ENCODE results near the gene DOCK8. TPM values are rescaled to one million over a fixed set of nuclear protein-coding genes. Genes with fewer than 3 reads are reported as not detected.

The DOCK8 gene
- total and polyA plus RNA-seq, 10 of the 15 experiments (the other 5 are each of a cell fraction or from before 2014, with no cell fraction given), result 35.4 to 100 (median 44.7) TPM

DNA sequence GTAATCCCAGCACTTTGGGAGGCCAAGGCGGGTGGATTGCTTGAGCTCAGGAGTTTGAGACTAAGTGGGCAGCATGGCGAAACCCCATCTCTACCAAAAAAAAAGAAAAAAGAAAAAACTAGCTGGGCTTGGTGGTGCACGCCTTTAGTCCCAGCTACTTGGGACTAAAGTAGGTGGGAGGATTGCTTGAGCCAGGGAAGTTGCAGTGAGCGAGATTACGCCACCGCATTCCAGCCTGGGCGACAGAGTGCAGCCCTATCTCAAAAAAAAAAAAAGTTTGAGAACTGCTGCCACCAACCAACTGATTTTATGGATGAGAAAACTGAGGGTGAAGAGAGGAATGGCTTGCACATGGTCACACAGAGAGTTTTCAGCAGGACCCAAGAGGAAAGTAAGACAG lies 175.1 kb downstream of the DOCK8 start (continued):
- TF ChIP-seq TCF7 (IDR thresholded peaks at IDR 0.05; ENCODE audit: borderline replicate concordance) (no peak), DPF2 (IDR thresholded peaks at IDR 0.05) (no peak), YY1 (IDR thresholded peaks at IDR 0.05; ENCODE audit: low read depth, low read length) (no peak), KAT2A (conservative IDR thresholded peaks at IDR 0.05; ENCODE audit: control insufficient read depth, low read depth, low read length) (no peak), IRF4 (IDR thresholded peaks at IDR 0.05; ENCODE audit: low read depth, low read length) (no peak), EGR1 (IDR thresholded peaks at IDR 0.05; ENCODE audit: borderline replicate concordance in 1 of 2, low read depth in 2 of 2, low read length in 2 of 2) (no peak), WRNIP1 (IDR thresholded peaks at IDR 0.05; ENCODE audit: borderline replicate concordance, low read depth, low read length) (no peak), RELA (IDR thresholded peaks at IDR 0.05; ENCODE audit: borderline replicate concordance, partially characterized antibody) (no peak), MEF2B (IDR thresholded peaks at IDR 0.05; ENCODE audit: partially characterized antibody, poor library complexity, severe bottlenecking) (no peak)
- TF ChIP-seq, protein P1, sequence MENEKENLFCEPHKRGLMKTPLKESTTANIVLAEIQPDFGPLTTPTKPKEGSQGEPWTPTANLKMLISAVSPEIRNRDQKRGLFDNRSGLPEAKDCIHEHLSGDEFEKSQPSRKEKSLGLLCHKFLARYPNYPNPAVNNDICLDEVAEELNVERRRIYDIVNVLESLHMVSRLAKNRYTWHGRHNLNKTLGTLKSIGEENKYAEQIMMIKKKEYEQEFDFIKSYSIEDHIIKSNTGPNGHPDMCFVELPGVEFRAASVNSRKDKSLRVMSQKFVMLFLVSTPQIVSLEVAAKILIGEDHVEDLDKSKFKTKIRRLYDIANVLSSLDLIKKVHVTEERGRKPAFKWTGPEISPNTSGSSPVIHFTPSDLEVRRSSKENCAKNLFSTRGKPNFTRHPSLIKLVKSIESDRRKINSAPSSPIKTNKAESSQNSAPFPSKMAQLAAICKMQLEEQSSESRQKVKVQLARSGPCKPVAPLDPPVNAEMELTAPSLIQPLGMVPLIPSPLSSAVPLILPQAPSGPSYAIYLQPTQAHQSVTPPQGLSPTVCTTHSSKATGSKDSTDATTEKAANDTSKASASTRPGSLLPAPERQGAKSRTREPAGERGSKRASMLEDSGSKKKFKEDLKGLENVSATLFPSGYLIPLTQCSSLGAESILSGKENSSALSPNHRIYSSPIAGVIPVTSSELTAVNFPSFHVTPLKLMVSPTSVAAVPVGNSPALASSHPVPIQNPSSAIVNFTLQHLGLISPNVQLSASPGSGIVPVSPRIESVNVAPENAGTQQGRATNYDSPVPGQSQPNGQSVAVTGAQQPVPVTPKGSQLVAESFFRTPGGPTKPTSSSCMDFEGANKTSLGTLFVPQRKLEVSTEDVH (IDR thresholded peaks at IDR 0.05; ENCODE audit: low read depth, partially characterized antibody), result no peak
- TF ChIP-seq, protein P2, sequence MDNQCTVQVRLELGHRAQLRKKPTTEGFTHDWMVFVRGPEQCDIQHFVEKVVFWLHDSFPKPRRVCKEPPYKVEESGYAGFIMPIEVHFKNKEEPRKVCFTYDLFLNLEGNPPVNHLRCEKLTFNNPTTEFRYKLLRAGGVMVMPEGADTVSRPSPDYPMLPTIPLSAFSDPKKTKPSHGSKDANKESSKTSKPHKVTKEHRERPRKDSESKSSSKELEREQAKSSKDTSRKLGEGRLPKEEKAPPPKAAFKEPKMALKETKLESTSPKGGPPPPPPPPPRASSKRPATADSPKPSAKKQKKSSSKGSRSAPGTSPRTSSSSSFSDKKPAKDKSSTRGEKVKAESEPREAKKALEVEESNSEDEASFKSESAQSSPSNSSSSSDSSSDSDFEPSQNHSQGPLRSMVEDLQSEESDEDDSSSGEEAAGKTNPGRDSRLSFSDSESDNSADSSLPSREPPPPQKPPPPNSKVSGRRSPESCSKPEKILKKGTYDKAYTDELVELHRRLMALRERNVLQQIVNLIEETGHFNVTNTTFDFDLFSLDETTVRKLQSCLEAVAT (IDR thresholded peaks at IDR 0.05), result no peak

Measured in GM12878 (cell line).